C4-2B (cell line): ENCODE measurements around the gene JAKMIP2.

Experiments used
- H3K27ac ChIP-seq: fragments of 450-650 bp; 2 replicates; pipeline ENCODE4 v1.5.1; 2017
- CTCF ChIP-seq: fragments of 450-650 bp; conservative IDR thresholded peaks from 2 replicates; pipeline ENCODE4 v1.5.1; 2017; ENCODE audit warnings: mild to moderate bottlenecking
- ZFX ChIP-seq: fragments of 450-650 bp; IDR thresholded peaks from 2 replicates; pipeline ENCODE4 v1.6.1; 2017

Gene JAKMIP2

GRCh38 chr5:147668385-147668784 lies 114.1 kb downstream of the JAKMIP2 start:
- no peak overlapping the region for H3K27ac ChIP-seq
- TF ChIP-seq CTCF = no peak
- no peak for TF ChIP-seq ZFX

- TF ChIP-seq CTCF (no peak), ZFX (no peak)
- no peak overlapping the region for H3K27ac ChIP-seq
These were observed 115.2 kb downstream of the JAKMIP2 start for GRCh38 chr5:147667363-147667762.

GRCh38 chr5:147666419-147666818 lies 116.1 kb downstream of the JAKMIP2 start:
- TF ChIP-seq CTCF (no peak), ZFX (no peak)
- no peak overlapping the region for H3K27ac ChIP-seq

GRCh38 chr5:147661541-147661940 lies 121.0 kb downstream of the JAKMIP2 start:
- no peak overlapping the region for H3K27ac ChIP-seq
- TF ChIP-seq ZFX = no peak
- no peak for TF ChIP-seq CTCF

GRCh38 chr5:147659166-147659929 lies 123.2 kb downstream of the JAKMIP2 start:
- TF ChIP-seq CTCF (no peak), ZFX (no peak)
- H3K27ac ChIP-seq = no peak overlapping the region

GRCh38 chr5:147658293-147658932 lies 124.1 kb downstream of the JAKMIP2 start:
- H3K27ac ChIP-seq = no peak overlapping the region
- TF ChIP-seq CTCF (no peak), ZFX (no peak)

GRCh38 chr5:147648597-147648996 lies 133.9 kb downstream of the JAKMIP2 start:
- TF ChIP-seq ZFX (no peak), CTCF (no peak)
- H3K27ac ChIP-seq = no peak overlapping the region
